ENCODE data around the gene USP46.
A peak's percentile ranks its signal among the peaks of the same experiment; 100 is the strongest.

The USP46 gene

GRCh38 chr4:52676536-52676935, 17.4 kb upstream of the USP46 start:
- no peak overlapping the region for H3K9ac ChIP-seq (ENCODE audit: low read length in 2 of 2)
- no peak overlapping the region for H3K27ac ChIP-seq (ENCODE audit: low read length)
- H3K36me3 ChIP-seq (ENCODE audit: control insufficient read depth in 2 of 2, insufficient read depth in 2 of 2, low read length in 2 of 2) = no peaks in the 10 kb centered on the region
- no peaks in the 10 kb centered on the region for H3K9me3 ChIP-seq (ENCODE audit: control insufficient read depth in 2 of 2, low read length in 2 of 2)
- no peaks in the 10 kb centered on the region for H3K27me3 ChIP-seq (ENCODE audit: control insufficient read depth in 1 of 2, insufficient read depth in 2 of 2, low read length in 2 of 2)
- no peaks in the 10 kb centered on the region for H3K4me1 ChIP-seq (ENCODE audit: control insufficient read depth, insufficient read depth, low read length)
- no peak overlapping the region for H3K4me3 ChIP-seq (ENCODE audit: low read length in 2 of 2)

GRCh38 chr4:52675111-52675510, 16.0 kb upstream of the USP46 start:
- Histone ChIP-seq H3K27me3 (ENCODE audit: control insufficient read depth in 1 of 2, insufficient read depth in 2 of 2, low read length in 2 of 2) (no peaks in the 10 kb centered on the region), H3K27ac (ENCODE audit: low read length) (no peak overlapping the region), H3K4me1 (ENCODE audit: control insufficient read depth, insufficient read depth, low read length) (no peaks in the 10 kb centered on the region)

GRCh38 chr4:52670739-52671138, 11.6 kb upstream of the USP46 start:
- no peak overlapping the region for H3K27ac ChIP-seq (ENCODE audit: low read length)
- H3K9me3 ChIP-seq (ENCODE audit: control insufficient read depth in 2 of 2, low read length in 2 of 2) = no peaks in the 10 kb centered on the region
- H3K27me3 ChIP-seq (ENCODE audit: control insufficient read depth in 1 of 2, insufficient read depth in 2 of 2, low read length in 2 of 2) = no peaks in the 10 kb centered on the region
- no peak overlapping the region for H3K4me3 ChIP-seq (ENCODE audit: low read length in 2 of 2)
- H3K9ac ChIP-seq (ENCODE audit: low read length in 2 of 2) = no peak overlapping the region
- no peaks in the 10 kb centered on the region for H3K36me3 ChIP-seq (ENCODE audit: control insufficient read depth in 2 of 2, insufficient read depth in 2 of 2, low read length in 2 of 2)
- no peaks in the 10 kb centered on the region for H3K4me1 ChIP-seq (ENCODE audit: control insufficient read depth, insufficient read depth, low read length)

More at GRCh38 chr4:52675111-52675510, 16.0 kb upstream of the USP46 start:
- Histone ChIP-seq H3K36me3 (ENCODE audit: control insufficient read depth in 2 of 2, insufficient read depth in 2 of 2, low read length in 2 of 2) (no peaks in the 10 kb centered on the region), H3K4me3 (ENCODE audit: low read length in 2 of 2) (no peak overlapping the region), H3K9me3 (ENCODE audit: control insufficient read depth in 2 of 2, low read length in 2 of 2) (no peaks in the 10 kb centered on the region), H3K9ac (ENCODE audit: low read length in 2 of 2) (no peak overlapping the region)

- no peaks in the 10 kb centered on the region for H3K4me1 ChIP-seq (ENCODE audit: control insufficient read depth, insufficient read depth, low read length)
- no peaks in the 10 kb centered on the region for H3K27me3 ChIP-seq (ENCODE audit: control insufficient read depth in 1 of 2, insufficient read depth in 2 of 2, low read length in 2 of 2)
Measured at GRCh38 chr4:52670121-52670520, 11.0 kb upstream of the USP46 start.

GRCh38 chr4:52665592-52665991, 6.5 kb upstream of the USP46 start:
- no peaks in the 10 kb centered on the region for H3K9me3 ChIP-seq (ENCODE audit: control insufficient read depth in 2 of 2, low read length in 2 of 2)
- no peaks in the 10 kb centered on the region for H3K4me1 ChIP-seq (ENCODE audit: control insufficient read depth, insufficient read depth, low read length)
- H3K36me3 ChIP-seq (ENCODE audit: control insufficient read depth in 2 of 2, insufficient read depth in 2 of 2, low read length in 2 of 2) = no peaks in the 10 kb centered on the region
- H3K9ac ChIP-seq (ENCODE audit: low read length in 2 of 2) = no peak overlapping the region
- no peak overlapping the region for H3K27ac ChIP-seq (ENCODE audit: low read length)
- no peaks in the 10 kb centered on the region for H3K27me3 ChIP-seq (ENCODE audit: control insufficient read depth in 1 of 2, insufficient read depth in 2 of 2, low read length in 2 of 2)
- H3K4me3 ChIP-seq (ENCODE audit: low read length in 2 of 2) = no peak overlapping the region

More at GRCh38 chr4:52670121-52670520, 11.0 kb upstream of the USP46 start:
- no peak overlapping the region for H3K9ac ChIP-seq (ENCODE audit: low read length in 2 of 2)
- H3K4me3 ChIP-seq (ENCODE audit: low read length in 2 of 2) = no peak overlapping the region
- no peaks in the 10 kb centered on the region for H3K9me3 ChIP-seq (ENCODE audit: control insufficient read depth in 2 of 2, low read length in 2 of 2)
- H3K36me3 ChIP-seq (ENCODE audit: control insufficient read depth in 2 of 2, insufficient read depth in 2 of 2, low read length in 2 of 2) = no peaks in the 10 kb centered on the region
- H3K27ac ChIP-seq (ENCODE audit: low read length) = no peak overlapping the region

GRCh38 chr4:52664479-52664878, 5.4 kb upstream of the USP46 start:
- Histone ChIP-seq H3K9me3 (ENCODE audit: control insufficient read depth in 2 of 2, low read length in 2 of 2) (no peaks in the 10 kb centered on the region), H3K27me3 (ENCODE audit: control insufficient read depth in 1 of 2, insufficient read depth in 2 of 2, low read length in 2 of 2) (no peaks in the 10 kb centered on the region), H3K4me3 (ENCODE audit: low read length in 2 of 2) (no peak overlapping the region), H3K4me1 (ENCODE audit: control insufficient read depth, insufficient read depth, low read length) (no peaks in the 10 kb centered on the region), H3K36me3 (ENCODE audit: control insufficient read depth in 2 of 2, insufficient read depth in 2 of 2, low read length in 2 of 2) (no peaks in the 10 kb centered on the region), H3K27ac (ENCODE audit: low read length) (no peak overlapping the region), H3K9ac (ENCODE audit: low read length in 2 of 2) (no peak overlapping the region)

- no peaks in the 10 kb centered on the region for H3K9me3 ChIP-seq (ENCODE audit: control insufficient read depth in 2 of 2, low read length in 2 of 2)
- no peak overlapping the region for H3K4me3 ChIP-seq (ENCODE audit: low read length in 2 of 2)
- H3K36me3 ChIP-seq (ENCODE audit: control insufficient read depth in 2 of 2, insufficient read depth in 2 of 2, low read length in 2 of 2) = no peaks in the 10 kb centered on the region
- no peak overlapping the region for H3K27ac ChIP-seq (ENCODE audit: low read length)
- H3K4me1 ChIP-seq (ENCODE audit: control insufficient read depth, insufficient read depth, low read length) = peaks cover 9% of the 10 kb centered on the region
- no peaks in the 10 kb centered on the region for H3K27me3 ChIP-seq (ENCODE audit: control insufficient read depth in 1 of 2, insufficient read depth in 2 of 2, low read length in 2 of 2)
- no peak overlapping the region for H3K9ac ChIP-seq (ENCODE audit: low read length in 2 of 2)
Measured at GRCh38 chr4:52661966-52662690, 3.0 kb upstream of the USP46 start.

GRCh38 chr4:52660643-52661042, 1.5 kb upstream of the USP46 start:
- H3K4me3 ChIP-seq (ENCODE audit: low read length in 2 of 2) = no peak overlapping the region
- H3K9ac ChIP-seq (ENCODE audit: low read length in 2 of 2) = no peak overlapping the region
- no peaks in the 10 kb centered on the region for H3K27me3 ChIP-seq (ENCODE audit: control insufficient read depth in 1 of 2, insufficient read depth in 2 of 2, low read length in 2 of 2)
- H3K27ac ChIP-seq (ENCODE audit: low read length) = no peak overlapping the region
- H3K9me3 ChIP-seq (ENCODE audit: control insufficient read depth in 2 of 2, low read length in 2 of 2) = no peaks in the 10 kb centered on the region
- no peaks in the 10 kb centered on the region for H3K36me3 ChIP-seq (ENCODE audit: control insufficient read depth in 2 of 2, insufficient read depth in 2 of 2, low read length in 2 of 2)
- peaks cover 9% of the 10 kb centered on the region for H3K4me1 ChIP-seq (ENCODE audit: control insufficient read depth, insufficient read depth, low read length)

GRCh38 chr4:52659722-52660261, 691 bp upstream of the USP46 start:
- Histone ChIP-seq H3K9ac (ENCODE audit: low read length in 2 of 2) (peak overlapping the region; percentile 76 to 85), H3K27me3 (ENCODE audit: control insufficient read depth in 1 of 2, insufficient read depth in 2 of 2, low read length in 2 of 2) (no peaks in the 10 kb centered on the region), H3K9me3 (ENCODE audit: control insufficient read depth in 2 of 2, low read length in 2 of 2) (no peaks in the 10 kb centered on the region), H3K4me1 (ENCODE audit: control insufficient read depth, insufficient read depth, low read length) (peaks cover 9% of the 10 kb centered on the region), H3K27ac (ENCODE audit: low read length) (peak overlapping the region; percentile 86), H3K36me3 (ENCODE audit: control insufficient read depth in 2 of 2, insufficient read depth in 2 of 2, low read length in 2 of 2) (no peaks in the 10 kb centered on the region), H3K4me3 (ENCODE audit: low read length in 2 of 2) (peak overlapping the region; percentile 79 to 85)

- Histone ChIP-seq H3K4me1 (ENCODE audit: control insufficient read depth, insufficient read depth, low read length) (peaks cover 9% of the 10 kb centered on the region), H3K9ac (ENCODE audit: low read length in 2 of 2) (peak overlapping the region; percentile 71 to 83), H3K27ac (ENCODE audit: low read length) (peak overlapping the region; percentile 50), H3K36me3 (ENCODE audit: control insufficient read depth in 2 of 2, insufficient read depth in 2 of 2, low read length in 2 of 2) (no peaks in the 10 kb centered on the region), H3K27me3 (ENCODE audit: control insufficient read depth in 1 of 2, insufficient read depth in 2 of 2, low read length in 2 of 2) (no peaks in the 10 kb centered on the region), H3K4me3 (ENCODE audit: low read length in 2 of 2) (peak overlapping the region; percentile 55 to 79), H3K9me3 (ENCODE audit: control insufficient read depth in 2 of 2, low read length in 2 of 2) (no peaks in the 10 kb centered on the region)
Measured at GRCh38 chr4:52658641-52659000, 480 bp downstream of the USP46 start.

Measured in stomach smooth muscle (tissue), 2 donors.